ENCODE results near the gene PTPRD. TPM values are rescaled to one million over a fixed set of nuclear protein-coding genes. Genes with fewer than 3 reads are reported as not detected.

The PTPRD gene
- total RNA-seq, 3 donors from 2014 or later (not counting 1 experiment from before 2014, with no cell fraction given) = 0.05 to 0.68 TPM; not detected in 1

DNA sequence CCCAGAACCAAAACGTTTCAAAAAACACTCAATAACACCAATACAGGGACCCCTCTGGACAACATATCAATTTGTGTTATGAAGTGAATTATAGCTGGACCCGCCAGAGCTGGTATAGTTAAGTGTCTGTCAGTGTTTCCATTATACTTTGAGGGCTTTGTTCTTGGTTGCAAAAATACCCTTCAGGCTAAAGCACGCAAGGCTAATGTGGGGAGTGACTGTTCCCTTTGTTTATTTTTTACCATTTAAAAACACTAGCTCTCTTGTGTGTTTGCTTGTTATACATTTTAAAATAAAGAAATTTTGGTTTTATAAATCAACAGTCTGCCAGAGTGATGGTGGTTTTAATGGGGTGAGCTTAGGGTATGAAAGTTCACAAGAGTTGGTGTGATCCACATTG lies 859.5 kb downstream of the PTPRD start:
- no peak for ATAC-seq
- Mint-ChIP-seq H3K4me1 (no peaks in the 10 kb centered on the region), H3K4me3 (no peak overlapping the region), H3K27me3 (ENCODE audit: low read depth in 2 of 2) (no peaks in the 10 kb centered on the region), H3K36me3 (peaks cover 5% of the 10 kb centered on the region), H3K27ac (no peak overlapping the region), H3K9me3 (peaks cover 7 to 12% of the 10 kb centered on the region in 2 donors)
- no peak overlapping the region for H3K4me3 ChIP-seq (ENCODE audit: low read length)
- intact Hi-C loops (cut with micrococcal nuclease) = no loop called here
- no peaks in the 10 kb centered on the region for H3K27me3 ChIP-seq (ENCODE audit: control insufficient read depth, insufficient read depth, low read length)
- H3K4me1 ChIP-seq (ENCODE audit: control insufficient read depth, insufficient read depth, low read length) = no peaks in the 10 kb centered on the region
- TF ChIP-seq, protein P1, sequence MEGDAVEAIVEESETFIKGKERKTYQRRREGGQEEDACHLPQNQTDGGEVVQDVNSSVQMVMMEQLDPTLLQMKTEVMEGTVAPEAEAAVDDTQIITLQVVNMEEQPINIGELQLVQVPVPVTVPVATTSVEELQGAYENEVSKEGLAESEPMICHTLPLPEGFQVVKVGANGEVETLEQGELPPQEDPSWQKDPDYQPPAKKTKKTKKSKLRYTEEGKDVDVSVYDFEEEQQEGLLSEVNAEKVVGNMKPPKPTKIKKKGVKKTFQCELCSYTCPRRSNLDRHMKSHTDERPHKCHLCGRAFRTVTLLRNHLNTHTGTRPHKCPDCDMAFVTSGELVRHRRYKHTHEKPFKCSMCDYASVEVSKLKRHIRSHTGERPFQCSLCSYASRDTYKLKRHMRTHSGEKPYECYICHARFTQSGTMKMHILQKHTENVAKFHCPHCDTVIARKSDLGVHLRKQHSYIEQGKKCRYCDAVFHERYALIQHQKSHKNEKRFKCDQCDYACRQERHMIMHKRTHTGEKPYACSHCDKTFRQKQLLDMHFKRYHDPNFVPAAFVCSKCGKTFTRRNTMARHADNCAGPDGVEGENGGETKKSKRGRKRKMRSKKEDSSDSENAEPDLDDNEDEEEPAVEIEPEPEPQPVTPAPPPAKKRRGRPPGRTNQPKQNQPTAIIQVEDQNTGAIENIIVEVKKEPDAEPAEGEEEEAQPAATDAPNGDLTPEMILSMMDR (IDR thresholded peaks at IDR 0.05) = no peak
- no CpG with 5 or more reads among the region's 3 CpGs for WGBS (ENCODE audit: insufficient coverage)
- DNase-seq = no peak
- H3K9me3 ChIP-seq (ENCODE audit: control insufficient read depth, insufficient read depth, low read length) = no peaks in the 10 kb centered on the region
- H3K36me3 ChIP-seq (ENCODE audit: control insufficient read depth, insufficient read depth, low read length) = no peaks in the 10 kb centered on the region
- no peak overlapping the region for H3K27ac ChIP-seq (ENCODE audit: low read length)

DNA sequence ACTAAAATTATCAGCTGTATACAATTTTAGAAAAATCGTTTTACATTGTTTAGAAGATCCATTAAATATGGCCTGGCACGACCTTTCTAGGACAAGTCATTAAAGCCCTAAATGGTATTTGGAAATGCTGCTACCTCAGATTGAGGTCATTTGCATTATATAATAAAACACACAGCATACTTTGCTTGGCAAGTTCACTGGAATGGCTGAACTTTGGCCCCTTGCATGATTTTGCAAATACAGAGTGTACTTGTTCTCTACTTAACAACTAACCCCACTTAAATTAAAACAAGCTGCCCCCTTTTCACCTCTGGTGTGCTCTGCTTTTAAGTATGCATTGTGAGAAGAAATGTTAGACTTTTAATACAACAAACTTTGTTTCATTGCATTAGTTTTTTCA lies 860.1 kb downstream of the PTPRD start:
- no peaks in the 10 kb centered on the region for H3K36me3 ChIP-seq (ENCODE audit: control insufficient read depth, insufficient read depth, low read length)
- DNase-seq = no peak
- H3K4me1 ChIP-seq (ENCODE audit: control insufficient read depth, insufficient read depth, low read length) = no peaks in the 10 kb centered on the region
- TF ChIP-seq, protein P1 (IDR thresholded peaks at IDR 0.05) = no peak
- intact Hi-C loops (cut with micrococcal nuclease) = no loop called here
- no peak overlapping the region for H3K27ac Mint-ChIP-seq
- no peaks in the 10 kb centered on the region for H3K27me3 ChIP-seq (ENCODE audit: control insufficient read depth, insufficient read depth, low read length)
- WGBS (ENCODE audit: insufficient coverage) = 97% methylated on average over 2 of the region's 2 CpGs
- no peak for ATAC-seq
- H3K4me3 Mint-ChIP-seq = no peak overlapping the region
- no peak overlapping the region for H3K4me3 ChIP-seq (ENCODE audit: low read length)
- no peaks in the 10 kb centered on the region for H3K9me3 ChIP-seq (ENCODE audit: control insufficient read depth, insufficient read depth, low read length)
- no peaks in the 10 kb centered on the region for H3K27me3 Mint-ChIP-seq (ENCODE audit: low read depth in 2 of 2)
- H3K36me3 Mint-ChIP-seq = peaks cover 5% of the 10 kb centered on the region
- H3K27ac ChIP-seq (ENCODE audit: low read length) = no peak overlapping the region
- H3K9me3 Mint-ChIP-seq = peaks cover 6 to 12% of the 10 kb centered on the region in 2 donors
- H3K4me1 Mint-ChIP-seq = no peaks in the 10 kb centered on the region

DNA sequence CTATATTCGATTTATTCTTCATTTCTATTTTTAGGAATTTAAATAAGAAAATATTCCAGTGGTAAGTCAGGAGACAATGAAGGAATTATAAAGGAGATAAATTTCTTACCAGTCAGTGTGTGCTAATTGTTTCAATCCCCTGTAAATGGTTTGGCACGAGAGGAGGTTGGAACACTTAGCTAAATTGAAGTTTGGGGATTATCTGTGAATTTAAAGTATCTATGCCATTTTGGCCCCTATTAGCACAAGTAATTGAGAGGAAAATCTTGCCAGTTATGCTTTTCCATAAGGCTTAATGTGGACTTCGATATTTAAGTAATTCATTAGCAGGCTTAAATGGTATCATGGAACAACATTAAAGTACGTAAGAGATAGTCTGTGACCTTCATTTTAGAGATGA lies 860.8 kb downstream of the PTPRD start:
- H3K27ac ChIP-seq (ENCODE audit: low read length) = no peak overlapping the region
- H3K4me1 ChIP-seq (ENCODE audit: control insufficient read depth, insufficient read depth, low read length) = no peaks in the 10 kb centered on the region
- TF ChIP-seq, protein P1 (IDR thresholded peaks at IDR 0.05) = no peak
- Mint-ChIP-seq H3K9me3 (peaks cover 6 to 12% of the 10 kb centered on the region in 2 donors), H3K27ac (no peak overlapping the region), H3K27me3 (ENCODE audit: low read depth in 2 of 2) (no peaks in the 10 kb centered on the region), H3K36me3 (peaks cover 5% of the 10 kb centered on the region), H3K4me3 (no peak overlapping the region), H3K4me1 (no peaks in the 10 kb centered on the region)
- 81% methylated on average over 3 of the region's 4 CpGs for whole genome bisulfite sequencing (ENCODE audit: insufficient coverage)
- no peaks in the 10 kb centered on the region for H3K9me3 ChIP-seq (ENCODE audit: control insufficient read depth, insufficient read depth, low read length)
- intact Hi-C loops (cut with micrococcal nuclease) = no loop called here
- ATAC-seq = no peak
- no peak for DNase-seq
- H3K27me3 ChIP-seq (ENCODE audit: control insufficient read depth, insufficient read depth, low read length) = no peaks in the 10 kb centered on the region
- no peaks in the 10 kb centered on the region for H3K36me3 ChIP-seq (ENCODE audit: control insufficient read depth, insufficient read depth, low read length)
- no peak overlapping the region for H3K4me3 ChIP-seq (ENCODE audit: low read length)

DNA sequence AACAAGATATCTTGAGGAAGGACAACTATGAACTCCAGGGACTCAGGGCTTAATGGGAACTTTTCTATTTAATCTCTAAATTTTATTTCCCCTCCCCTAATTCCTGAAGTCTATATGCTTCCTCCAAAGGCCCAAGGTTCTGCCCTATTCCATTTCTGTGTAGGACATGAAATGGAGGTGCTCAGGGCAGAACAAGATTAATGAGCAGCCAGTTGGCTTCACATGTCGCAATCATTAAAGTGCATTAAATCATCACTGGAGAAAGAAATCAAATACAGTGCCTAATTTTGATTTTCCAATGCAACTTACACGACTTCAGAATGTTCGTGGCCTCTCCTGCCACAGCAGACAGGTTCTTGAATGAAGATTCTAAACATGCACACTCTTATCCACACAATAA lies 862.1 kb downstream of the PTPRD start:
- Mint-ChIP-seq H3K36me3 (peaks cover 12% of the 10 kb centered on the region), H3K27ac (no peak overlapping the region), H3K4me1 (no peaks in the 10 kb centered on the region), H3K4me3 (no peak overlapping the region), H3K27me3 (ENCODE audit: low read depth in 2 of 2) (no peaks in the 10 kb centered on the region), H3K9me3 (peaks cover 13 to 14% of the 10 kb centered on the region in 2 donors)
- intact Hi-C loops (cut with micrococcal nuclease) = no loop called here
- H3K9me3 ChIP-seq (ENCODE audit: control insufficient read depth, insufficient read depth, low read length) = no peaks in the 10 kb centered on the region
- H3K27me3 ChIP-seq (ENCODE audit: control insufficient read depth, insufficient read depth, low read length) = no peaks in the 10 kb centered on the region
- no peaks in the 10 kb centered on the region for H3K4me1 ChIP-seq (ENCODE audit: control insufficient read depth, insufficient read depth, low read length)
- 80% methylated on average over 3 of the region's 3 CpGs for WGBS (ENCODE audit: insufficient coverage)
- H3K27ac ChIP-seq (ENCODE audit: low read length) = no peak overlapping the region
- DNase-seq = no peak
- ATAC-seq = no peak
- TF ChIP-seq, protein P1 (IDR thresholded peaks at IDR 0.05) = no peak
- no peak overlapping the region for H3K4me3 ChIP-seq (ENCODE audit: low read length)
- no peaks in the 10 kb centered on the region for H3K36me3 ChIP-seq (ENCODE audit: control insufficient read depth, insufficient read depth, low read length)
